SH-SY5Y (cell line): ENCODE results near the gene IGFL4.

Experiments used
- GATA2 ChIP-seq: IDR thresholded peaks from 2 replicates; pipeline ENCODE4 v1.6.1; 2011; ENCODE audit warnings: mild to moderate bottlenecking, low read depth, low read length
- GATA3 ChIP-seq: IDR thresholded peaks from 2 replicates; pipeline ENCODE4 v1.6.1; 2011; ENCODE audit warnings: low read depth, mild to moderate bottlenecking, low read length, moderate library complexity

Gene IGFL4

GRCh38 chr19:46035546-46035945, 5.3 kb downstream of the IGFL4 start:
- no peak for TF ChIP-seq GATA2
- TF ChIP-seq GATA3: no peak

GRCh38 chr19:46033401-46033800, 7.4 kb downstream of the IGFL4 start:
- TF ChIP-seq GATA2 (no peak), GATA3 (no peak)

GRCh38 chr19:46032597-46033025, 8.2 kb downstream of the IGFL4 start:
- TF ChIP-seq GATA3 (no peak), GATA2 (no peak)

GRCh38 chr19:46031781-46032596, 8.8 kb downstream of the IGFL4 start:
- TF ChIP-seq GATA3: no peak
- no peak for TF ChIP-seq GATA2

GRCh38 chr19:46030812-46031550, 9.8 kb downstream of the IGFL4 start:
- TF ChIP-seq GATA2 (no peak), GATA3 (no peak)

- TF ChIP-seq GATA2: no peak
- no peak for TF ChIP-seq GATA3
These were observed 15.0 kb downstream of the IGFL4 start for GRCh38 chr19:46025835-46026234.

GRCh38 chr19:46023311-46023779, 17.5 kb downstream of the IGFL4 start:
- TF ChIP-seq GATA3 (no peak), GATA2 (no peak)

- TF ChIP-seq GATA3: no peak
- no peak for TF ChIP-seq GATA2
These were observed 18.1 kb downstream of the IGFL4 start, which contains the start of gene PGLYRP1 for GRCh38 chr19:46022431-46023310. PGLYRP1 (minus strand) TSS chr19:46023053; CDS start chr19:46023021, 32 bp downstream.

GRCh38 chr19:46022061-46022430, 18.8 kb downstream of the IGFL4 start:
- no peak for TF ChIP-seq GATA2
- TF ChIP-seq GATA3: no peak

GRCh38 chr19:46021531-46022041, 19.2 kb downstream of the IGFL4 start:
- no peak for TF ChIP-seq GATA3
- no peak for TF ChIP-seq GATA2

GRCh38 chr19:46020819-46021125, 20.0 kb downstream of the IGFL4 start:
- TF ChIP-seq GATA3: no peak
- TF ChIP-seq GATA2: no peak

- TF ChIP-seq GATA3 (no peak), GATA2 (no peak)
These were observed 21.5 kb downstream of the IGFL4 start for GRCh38 chr19:46019270-46019669.

- TF ChIP-seq GATA3 (no peak), GATA2 (no peak)
These were observed 22.0 kb downstream of the IGFL4 start for GRCh38 chr19:46018729-46019251.

- TF ChIP-seq GATA3: no peak
These were observed 22.7 kb downstream of the IGFL4 start for GRCh38 chr19:46017874-46018675.
